ENCODE data around the gene WDR91.

GRCh38 chr7:135211179-135211945, at the start of gene WDR91:
- TF ChIP-seq, protein P1, sequence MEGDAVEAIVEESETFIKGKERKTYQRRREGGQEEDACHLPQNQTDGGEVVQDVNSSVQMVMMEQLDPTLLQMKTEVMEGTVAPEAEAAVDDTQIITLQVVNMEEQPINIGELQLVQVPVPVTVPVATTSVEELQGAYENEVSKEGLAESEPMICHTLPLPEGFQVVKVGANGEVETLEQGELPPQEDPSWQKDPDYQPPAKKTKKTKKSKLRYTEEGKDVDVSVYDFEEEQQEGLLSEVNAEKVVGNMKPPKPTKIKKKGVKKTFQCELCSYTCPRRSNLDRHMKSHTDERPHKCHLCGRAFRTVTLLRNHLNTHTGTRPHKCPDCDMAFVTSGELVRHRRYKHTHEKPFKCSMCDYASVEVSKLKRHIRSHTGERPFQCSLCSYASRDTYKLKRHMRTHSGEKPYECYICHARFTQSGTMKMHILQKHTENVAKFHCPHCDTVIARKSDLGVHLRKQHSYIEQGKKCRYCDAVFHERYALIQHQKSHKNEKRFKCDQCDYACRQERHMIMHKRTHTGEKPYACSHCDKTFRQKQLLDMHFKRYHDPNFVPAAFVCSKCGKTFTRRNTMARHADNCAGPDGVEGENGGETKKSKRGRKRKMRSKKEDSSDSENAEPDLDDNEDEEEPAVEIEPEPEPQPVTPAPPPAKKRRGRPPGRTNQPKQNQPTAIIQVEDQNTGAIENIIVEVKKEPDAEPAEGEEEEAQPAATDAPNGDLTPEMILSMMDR (IDR thresholded peaks at IDR 0.05) = peak in 1 of 4 experiments; percentile 37
- peak; percentile 71 to 84 for TF ChIP-seq POLR2A (IDR thresholded peaks at IDR 0.05)
- TF ChIP-seq POLR2AphosphoS5 (IDR thresholded peaks at IDR 0.05) = peak; percentile 88

All from gastroesophageal sphincter (tissue), 3 donors.